ENCODE measurements around the gene C2CD3. TPM values are rescaled to one million over a fixed set of nuclear protein-coding genes. Genes with fewer than 3 reads are reported as not detected.

Gene C2CD3
- 10 to 100 TPM; 12.2 to 31.6 TPM for total RNA-seq

- DNase-seq, result peak; percentile 98 to 99 (median 98)
- H3K9me3 ChIP-seq, result no peaks in the 10 kb centered on the region
- peaks cover 37% of the 10 kb centered on the region for H3K4me1 ChIP-seq
- ATAC-seq, result peak; percentile 97
- intact Hi-C loops (cut with DNase I), result no loop called here
- H3K27ac ChIP-seq, result peak within 1 kb of the TSS; percentile 78 to 88 (median 78)
- no peaks in the 10 kb centered on the region for H3K27me3 ChIP-seq
- H3K4me3 ChIP-seq, result peak within 1 kb of the TSS; percentile 49 to 92
- 0 to 1% methylated on average over 49 to 68 of the region's 68 CpGs for WGBS, 2 donors
- TF ChIP-seq CTCF (IDR thresholded peaks at IDR 0.05) (peak in 4 of 7 experiments; percentile 16 to 51 (median 36)), POLR2A (IDR thresholded peaks at IDR 0.05) (peak; percentile 68 to 88 (median 88))
- H3K36me3 ChIP-seq (replicated peaks in 1 of 2; ENCODE audit: insufficient read depth in 1 of 2, low read depth in 2 of 2), result peaks cover 0 to 3% of the 10 kb centered on the region in 2 donors
Measured at GRCh38 chr11:74170694-74171629, at the start of gene C2CD3, which contains the start of gene PPME1. Gene C2CD3, minus strand, starts transcription at chr11:74171002. Its CDS starts 210 bp downstream, at chr11:74170792. Gene PPME1, plus strand, starts transcription at chr11:74171289. Its CDS starts 133 bp downstream, at chr11:74171422.

- Histone ChIP-seq H3K9me3 (no peaks in the 10 kb centered on the region), H3K27ac (peak overlapping the region in 1 of 4 donors; percentile 4), H3K36me3 (replicated peaks in 1 of 2; ENCODE audit: insufficient read depth in 1 of 2, low read depth in 2 of 2) (peaks cover 0 to under 1% of the 10 kb centered on the region in 2 donors), H3K27me3 (no peaks in the 10 kb centered on the region), H3K4me3 (no peak overlapping the region), H3K4me1 (peaks cover 14% of the 10 kb centered on the region)
- DNase-seq (peak in 1 of 4 donors; percentile 6), ATAC-seq (peak; percentile 73)
- intact Hi-C loops (cut with DNase I), result no loop called here
- 25 to 36% methylated on average over 1 of the region's 1 CpG for WGBS, 2 donors
- TF ChIP-seq POLR2A (IDR thresholded peaks at IDR 0.05) (no peak), CTCF (IDR thresholded peaks at IDR 0.05) (no peak)
Measured at GRCh38 chr11:74220376-74220775, 49.6 kb upstream of the C2CD3 start.

- ATAC-seq, result no peak
- H3K27me3 ChIP-seq, result no peaks in the 10 kb centered on the region
- no peak for DNase-seq
- WGBS, 2 donors, result 100% methylated on average over 2 of the region's 2 CpGs
- no peak overlapping the region for H3K27ac ChIP-seq
- no peaks in the 10 kb centered on the region for H3K4me1 ChIP-seq
- H3K36me3 ChIP-seq (replicated peaks in 1 of 2; ENCODE audit: insufficient read depth in 1 of 2, low read depth in 2 of 2), result peaks cover 0 to 4% of the 10 kb centered on the region in 2 donors
- H3K4me3 ChIP-seq, result no peak overlapping the region
- TF ChIP-seq POLR2A (IDR thresholded peaks at IDR 0.05), result no peak
- TF ChIP-seq CTCF (IDR thresholded peaks at IDR 0.05), result no peak
- no peaks in the 10 kb centered on the region for H3K9me3 ChIP-seq
- intact Hi-C loops (cut with DNase I), result no loop called here
Measured at GRCh38 chr11:74212533-74212932, 41.7 kb upstream of the C2CD3 start.

GRCh38 chr11:74208507-74208906 is 37.7 kb upstream of the C2CD3 start:
- H3K36me3 ChIP-seq (replicated peaks in 1 of 2; ENCODE audit: insufficient read depth in 1 of 2, low read depth in 2 of 2), result peaks cover 0 to 4% of the 10 kb centered on the region in 2 donors
- TF ChIP-seq POLR2A (IDR thresholded peaks at IDR 0.05) (no peak), CTCF (IDR thresholded peaks at IDR 0.05) (no peak)

More at GRCh38 chr11:74208507-74208906, 37.7 kb upstream of the C2CD3 start:
- Histone ChIP-seq H3K4me1 (no peaks in the 10 kb centered on the region), H3K4me3 (no peak overlapping the region), H3K9me3 (no peaks in the 10 kb centered on the region), H3K27ac (no peak overlapping the region), H3K27me3 (no peaks in the 10 kb centered on the region)
- DNase-seq, result no peak
- intact Hi-C loops (cut with DNase I), result no loop called here
- no peak for ATAC-seq

Data from body of pancreas (tissue), 4 donors.